Upper lobe of left lung (tissue), 4 donors: ENCODE data around the gene ZNF518B.

ENCODE experiments used
- CTCF ChIP-seq, 6 experiments: fragments of 450-650 bp in 4 of 6; fragments of 200-600 bp in 2 of 6; sonication (generic) in 2 of 6; IDR thresholded peaks; one replicate each; pipeline ENCODE4 v1.5.1; 2016 to 2019; ENCODE audit warnings: antibody characterized with exemption in 6 of 6
- EP300 ChIP-seq, 4 donors: sonication (generic); formaldehyde crosslinking; IDR thresholded peaks; one replicate each; pipeline ENCODE4 v1.5.1; 2017; ENCODE audit warnings: antibody characterized with exemption in 4 of 4, control low read depth in 2 of 4
- POLR2A ChIP-seq, 4 donors: fragments of 450-650 bp; IDR thresholded peaks; one replicate each; pipeline ENCODE4 v1.5.1; 2016 to 2017; ENCODE audit warnings: antibody characterized with exemption in 4 of 4, mild to moderate bottlenecking in 2 of 4
- POLR2AphosphoS5 ChIP-seq, 2 donors: sonication (generic); formaldehyde crosslinking; IDR thresholded peaks; one replicate each; pipeline ENCODE4 v1.5.1; 2017; ENCODE audit warnings: antibody characterized with exemption in 2 of 2

GRCh38 chr4:10492464-10492863 is 35.2 kb upstream of the ZNF518B start:
- TF ChIP-seq POLR2A (IDR thresholded peaks at IDR 0.05), result no peak
- no peak for TF ChIP-seq CTCF (IDR thresholded peaks at IDR 0.05)
- no peak for TF ChIP-seq POLR2AphosphoS5 (IDR thresholded peaks at IDR 0.05)
- TF ChIP-seq EP300 (IDR thresholded peaks at IDR 0.05), result no peak
